ENCODE data around the gene RAB2B.
A peak's percentile ranks its signal among the peaks of the same experiment; 100 is the strongest.

RAB2B gene

GRCh38 chr14:21476925-21477681 is at the start of gene RAB2B, which contains the start of gene TOX4:
Gene RAB2B, minus strand, starts transcription at chr14:21476959. Its CDS starts 87 bp downstream, at chr14:21476872.
Gene TOX4, plus strand, starts transcription at chr14:21477195. Its CDS starts 84 bp downstream, at chr14:21477279.
- DNase-seq (peak; percentile 96 to 98), ATAC-seq (peak; percentile 99)
- no peaks in the 10 kb centered on the region for H3K27me3 Mint-ChIP-seq
- peak within 1 kb of the TSS; percentile 98 to 99 for H3K27ac Mint-ChIP-seq
- peak within 1 kb of the TSS; percentile 95 to 97 for H3K4me3 Mint-ChIP-seq
- H3K9me3 Mint-ChIP-seq, result no peaks in the 10 kb centered on the region
- peaks cover 25% of the 10 kb centered on the region for H3K4me1 Mint-ChIP-seq

- no peaks in the 10 kb centered on the region for H3K27me3 Mint-ChIP-seq
- peak within 1 kb of the TSS; percentile 65 to 92 for H3K27ac Mint-ChIP-seq
- ATAC-seq, result peak; percentile 77
- H3K4me1 Mint-ChIP-seq, result peaks cover 25% of the 10 kb centered on the region
- H3K4me3 Mint-ChIP-seq, result peak within 1 kb of the TSS; percentile 74 to 87
- peak; percentile 40 to 61 for DNase-seq
- no peaks in the 10 kb centered on the region for H3K9me3 Mint-ChIP-seq
These were observed 49.4 kb upstream of the RAB2B start, which contains the start of gene SALL2 for GRCh38 chr14:21525962-21526671. Gene SALL2, minus strand, starts transcription at chr14:21526346. Its CDS starts 219 bp downstream, at chr14:21526127.

GRCh38 chr14:21525571-21525961 is 48.8 kb upstream of the RAB2B start:
- DNase-seq (no peak), ATAC-seq (no peak)
- Mint-ChIP-seq H3K9me3 (no peaks in the 10 kb centered on the region), H3K27me3 (no peaks in the 10 kb centered on the region), H3K4me1 (peaks cover 31% of the 10 kb centered on the region), H3K4me3 (peak overlapping the region; percentile 74 to 87), H3K27ac (peak overlapping the region; percentile 65 to 83)

GRCh38 chr14:21524575-21525490 is 48.1 kb upstream of the RAB2B start:
- DNase-seq (no peak), ATAC-seq (no peak)
- Mint-ChIP-seq H3K4me3 (peak overlapping the region; percentile 74 to 87), H3K27me3 (no peaks in the 10 kb centered on the region), H3K4me1 (peaks cover 35% of the 10 kb centered on the region), H3K9me3 (no peaks in the 10 kb centered on the region), H3K27ac (peak overlapping the region; percentile 79 to 83)

- DNase-seq (no peak), ATAC-seq (no peak)
- Mint-ChIP-seq H3K27me3 (no peaks in the 10 kb centered on the region), H3K4me3 (no peak overlapping the region), H3K9me3 (no peaks in the 10 kb centered on the region), H3K27ac (no peak overlapping the region), H3K4me1 (peaks cover 35% of the 10 kb centered on the region)
These were observed 46.4 kb upstream of the RAB2B start for GRCh38 chr14:21523203-21523602.

GRCh38 chr14:21521501-21521900 is 44.7 kb upstream of the RAB2B start:
- Mint-ChIP-seq H3K4me1 (peaks cover 25% of the 10 kb centered on the region), H3K9me3 (no peaks in the 10 kb centered on the region), H3K27ac (no peak overlapping the region), H3K27me3 (no peaks in the 10 kb centered on the region), H3K4me3 (no peak overlapping the region)
- no peak for ATAC-seq
- DNase-seq, result no peak

- no peak overlapping the region for H3K27ac Mint-ChIP-seq
- H3K9me3 Mint-ChIP-seq, result no peaks in the 10 kb centered on the region
- H3K4me1 Mint-ChIP-seq, result peaks cover 25% of the 10 kb centered on the region
- ATAC-seq (no peak), DNase-seq (no peak)
- H3K27me3 Mint-ChIP-seq, result no peaks in the 10 kb centered on the region
- no peak overlapping the region for H3K4me3 Mint-ChIP-seq
These were observed 44.0 kb upstream of the RAB2B start for GRCh38 chr14:21520767-21521166.

- no peaks in the 10 kb centered on the region for H3K27me3 Mint-ChIP-seq
- DNase-seq, result no peak
- no peaks in the 10 kb centered on the region for H3K9me3 Mint-ChIP-seq
- H3K27ac Mint-ChIP-seq, result no peak overlapping the region
- H3K4me1 Mint-ChIP-seq, result peaks cover 11% of the 10 kb centered on the region
- no peak overlapping the region for H3K4me3 Mint-ChIP-seq
- ATAC-seq, result no peak
These were observed 42.0 kb upstream of the RAB2B start for GRCh38 chr14:21518725-21519124.

- no peak overlapping the region for H3K27ac Mint-ChIP-seq
- ATAC-seq (no peak), DNase-seq (no peak)
- no peaks in the 10 kb centered on the region for H3K9me3 Mint-ChIP-seq
- peaks cover 17% of the 10 kb centered on the region for H3K4me1 Mint-ChIP-seq
- no peak overlapping the region for H3K4me3 Mint-ChIP-seq
- no peaks in the 10 kb centered on the region for H3K27me3 Mint-ChIP-seq
These were observed 37.6 kb upstream of the RAB2B start for GRCh38 chr14:21514341-21514740.

GRCh38 chr14:21510735-21511657 is 34.2 kb upstream of the RAB2B start, which contains the start of gene METTL3:
Gene METTL3, minus strand, starts transcription at chr14:21511340. Its CDS starts 117 bp downstream, at chr14:21511223.
- Mint-ChIP-seq H3K4me1 (peaks cover 43% of the 10 kb centered on the region), H3K4me3 (peak within 1 kb of the TSS; percentile 88 to 92)
- ATAC-seq, result peak; percentile 100

GRCh38 chr14:21509432-21510143 is 32.8 kb upstream of the RAB2B start:
- Mint-ChIP-seq H3K9me3 (no peaks in the 10 kb centered on the region), H3K4me1 (peaks cover 57% of the 10 kb centered on the region), H3K4me3 (peak overlapping the region; percentile 88 to 92), H3K27ac (peak overlapping the region; percentile 51 to 98), H3K27me3 (no peaks in the 10 kb centered on the region)
- no peak for ATAC-seq
- no peak for DNase-seq

More at GRCh38 chr14:21510735-21511657, 34.2 kb upstream of the RAB2B start, which contains the start of gene METTL3:
- Mint-ChIP-seq H3K27ac (peak within 1 kb of the TSS; percentile 98), H3K27me3 (no peaks in the 10 kb centered on the region), H3K9me3 (no peaks in the 10 kb centered on the region)
- peak; percentile 88 to 94 for DNase-seq

GRCh38 chr14:21506557-21506956 is 29.8 kb upstream of the RAB2B start:
- H3K4me1 Mint-ChIP-seq, result peaks cover 72% of the 10 kb centered on the region
- no peak overlapping the region for H3K27ac Mint-ChIP-seq
- ATAC-seq, result no peak
- no peaks in the 10 kb centered on the region for H3K27me3 Mint-ChIP-seq
- no peaks in the 10 kb centered on the region for H3K9me3 Mint-ChIP-seq
- DNase-seq, result no peak
- H3K4me3 Mint-ChIP-seq, result no peak overlapping the region

- H3K27ac Mint-ChIP-seq, result peak overlapping the region; percentile 34 to 74
- H3K4me3 Mint-ChIP-seq, result peak overlapping the region; percentile 55 to 67
- H3K9me3 Mint-ChIP-seq, result no peaks in the 10 kb centered on the region
- no peak for DNase-seq
- no peaks in the 10 kb centered on the region for H3K27me3 Mint-ChIP-seq
- H3K4me1 Mint-ChIP-seq, result peaks cover 76% of the 10 kb centered on the region
- peak; percentile 79 for ATAC-seq
These were observed 28.3 kb upstream of the RAB2B start for GRCh38 chr14:21505012-21505553.

Data from stimulated activated naive CD8-positive, alpha-beta T cell treated with anti-CD3 and anti-CD28 coated beads, Interleukin-15, amount 100 ng/mL, for 72 hours (primary cell).